ENCODE data around the gene IFNA7. TPM values are rescaled to one million over a fixed set of nuclear protein-coding genes. Genes with fewer than 3 reads are reported as not detected.

IFNA7 gene
- total RNA-seq, 2 donors from 2014 or later, result not detected

DNA sequence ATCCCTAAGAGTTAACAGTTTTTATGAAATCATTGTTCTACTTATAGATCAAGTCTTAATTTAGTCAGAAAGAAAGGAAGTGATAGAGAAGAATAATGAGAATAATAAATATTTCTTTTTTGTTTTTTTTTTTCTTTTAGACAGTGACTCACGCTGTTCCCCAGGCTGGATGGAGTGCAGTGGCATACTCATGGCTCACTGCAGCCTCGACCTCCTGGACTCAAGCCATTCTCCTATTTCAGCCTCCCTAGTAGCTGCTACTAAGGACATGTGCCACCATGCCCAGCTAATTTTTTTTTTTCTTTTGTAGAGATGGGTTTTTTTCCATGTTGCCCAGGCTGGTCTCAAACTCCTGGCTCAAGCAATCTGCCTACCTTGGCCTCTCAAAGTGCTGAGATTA lies 46.5 kb downstream of the IFNA7 start:
- DNase-seq (no peak), ATAC-seq (no peak)
- H3K27me3 Mint-ChIP-seq, result peaks cover 5% of the 10 kb centered on the region
- peaks cover 15% of the 10 kb centered on the region for H3K4me1 Mint-ChIP-seq
- no peak overlapping the region for H3K27ac Mint-ChIP-seq
- no peak overlapping the region for H3K4me3 Mint-ChIP-seq
- no peaks in the 10 kb centered on the region for H3K9me3 ChIP-seq (ENCODE audit: control insufficient read depth, low read length, poor library complexity, severe bottlenecking)
- H3K36me3 Mint-ChIP-seq (ENCODE audit: low read depth), result no peaks in the 10 kb centered on the region

GRCh38 chr9:21154018-21154608 lies 47.9 kb downstream of the IFNA7 start:
- H3K27me3 Mint-ChIP-seq, result peaks cover 5% of the 10 kb centered on the region
- no peak overlapping the region for H3K4me3 Mint-ChIP-seq
- no peak for ATAC-seq
- H3K4me1 Mint-ChIP-seq, result peaks cover 7% of the 10 kb centered on the region
- no peak overlapping the region for H3K27ac Mint-ChIP-seq
- no peak for DNase-seq
- H3K36me3 Mint-ChIP-seq (ENCODE audit: low read depth), result no peaks in the 10 kb centered on the region
- no peaks in the 10 kb centered on the region for H3K9me3 ChIP-seq (ENCODE audit: control insufficient read depth, low read length, poor library complexity, severe bottlenecking)

DNA sequence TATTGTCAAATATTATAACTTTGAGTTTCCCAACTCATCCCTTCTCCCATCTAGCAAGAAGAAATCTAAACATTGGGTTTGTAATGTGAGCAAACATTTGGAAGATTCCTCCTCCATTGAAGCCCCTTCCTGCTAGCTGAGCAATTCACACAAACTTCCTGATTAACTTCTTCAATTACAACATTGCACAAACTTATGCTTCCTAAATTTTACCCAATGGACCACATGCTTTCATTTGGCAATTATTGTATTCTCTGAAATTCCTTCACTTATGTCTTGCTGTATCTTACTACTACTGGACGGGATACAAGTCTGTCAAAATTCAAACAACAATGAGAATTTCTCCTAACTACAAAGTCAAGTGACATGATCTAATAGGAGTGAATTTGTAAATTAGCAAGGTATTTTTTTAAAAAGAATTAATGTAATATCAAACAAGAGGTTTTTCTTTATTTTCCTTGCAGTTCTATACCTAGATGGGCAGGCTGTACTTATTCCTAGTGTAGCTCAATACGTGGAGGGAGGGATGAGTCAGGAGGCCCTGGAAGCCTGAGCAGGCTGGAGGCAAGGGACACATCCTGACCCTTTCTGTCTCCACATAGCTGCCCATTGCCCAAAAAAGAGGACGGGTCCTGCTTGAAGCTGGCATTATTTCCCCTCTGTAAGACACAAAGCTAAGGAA lies 48.5 kb downstream of the IFNA7 start:
- Mint-ChIP-seq H3K4me3 (no peak overlapping the region), H3K4me1 (peaks cover 5% of the 10 kb centered on the region), H3K27ac (no peak overlapping the region), H3K27me3 (peaks cover 5% of the 10 kb centered on the region), H3K36me3 (ENCODE audit: low read depth) (no peaks in the 10 kb centered on the region)
- DNase-seq, result no peak
- H3K9me3 ChIP-seq (ENCODE audit: control insufficient read depth, low read length, poor library complexity, severe bottlenecking), result no peaks in the 10 kb centered on the region
- ATAC-seq, result no peak

Other genes starting within 250 kb of the IFNA7 start
- gene HACD4, start 170.6 kb downstream of the IFNA7 start, total RNA-seq, result 1 to 10 TPM; 8.7 to 9.8 TPM
- not detected for gene IFNB1, start 124.3 kb downstream of the IFNA7 start, total RNA-seq
- gene IFNW1, start 60.4 kb downstream of the IFNA7 start, total RNA-seq, result not detected
- gene IFNA21, start 35.5 kb downstream of the IFNA7 start, total RNA-seq, result not detected
- not detected for gene IFNA4, start 14.6 kb downstream of the IFNA7 start, total RNA-seq
- gene IFNA10, start 4.9 kb upstream of the IFNA7 start, total RNA-seq, result not detected
- not detected for gene IFNA16, start 15.1 kb upstream of the IFNA7 start, total RNA-seq
- gene IFNA17, start 26.0 kb upstream of the IFNA7 start, total RNA-seq, result not detected
- not detected for gene IFNA14, start 37.8 kb upstream of the IFNA7 start, total RNA-seq
- gene IFNA5, start 103.1 kb upstream of the IFNA7 start, total RNA-seq, result not detected
- 10 to 100 TPM; 13.7 to 16.2 TPM for gene KLHL9, start 133.2 kb upstream of the IFNA7 start, total RNA-seq
- gene IFNA6, start 148.7 kb upstream of the IFNA7 start, total RNA-seq, result not detected
- gene IFNA13, start 165.9 kb upstream of the IFNA7 start, total RNA-seq, result not detected
- not detected for gene IFNA2, start 183.2 kb upstream of the IFNA7 start, total RNA-seq
- not detected for gene IFNA8, start 206.9 kb upstream of the IFNA7 start, total RNA-seq
- gene IFNA1, start 238.2 kb upstream of the IFNA7 start, total RNA-seq, result not detected